ENCODE measurements around the gene SSX2IP. TPM values are rescaled to one million over a fixed set of nuclear protein-coding genes. Genes with fewer than 3 reads are reported as not detected.

Gene SSX2IP
- total and polyA plus RNA-seq, 2 donors from 2014 or later: 12.1 to 18.2 TPM

GRCh38 chr1:84736944-84737343 lies 46.7 kb upstream of the SSX2IP start:
- H3K4me3 ChIP-seq (ENCODE audit: low read length in 3 of 3): no peak overlapping the region
- DNase-seq: no peak
- intact Hi-C loops (cut with DNase I): no loop called here
- no peak overlapping the region for H3K9ac ChIP-seq (ENCODE audit: low read length in 3 of 3)
- H3K27ac ChIP-seq (ENCODE audit: low read depth in 2 of 2, low read length in 2 of 2): no peak overlapping the region
- no peaks in the 10 kb centered on the region for H3K4me1 ChIP-seq (ENCODE audit: control insufficient read depth in 2 of 3, insufficient read depth in 2 of 3, low read depth in 1 of 3, low read length in 3 of 3)
- no peaks in the 10 kb centered on the region for H3K36me3 ChIP-seq (ENCODE audit: control insufficient read depth in 2 of 3, insufficient read depth in 3 of 3, low read length in 3 of 3)
- FAIRE-seq: no peak
- H3K27me3 ChIP-seq (ENCODE audit: control insufficient read depth, insufficient read depth, low read length): no peaks in the 10 kb centered on the region
- no peak for TF ChIP-seq CTCF (IDR thresholded peaks at IDR 0.05; ENCODE audit: borderline replicate concordance, extremely low read depth, insufficient read depth)
- H3K9me3 ChIP-seq (ENCODE audit: control insufficient read depth in 2 of 3, insufficient read depth in 1 of 3, low read length in 3 of 3): no peaks in the 10 kb centered on the region

- no peak for DNase-seq
- Histone ChIP-seq H3K36me3 (ENCODE audit: control insufficient read depth in 2 of 3, insufficient read depth in 3 of 3, low read length in 3 of 3) (no peaks in the 10 kb centered on the region), H3K9me3 (ENCODE audit: control insufficient read depth in 2 of 3, insufficient read depth in 1 of 3, low read length in 3 of 3) (no peaks in the 10 kb centered on the region), H3K27ac (ENCODE audit: low read depth in 2 of 2, low read length in 2 of 2) (no peak overlapping the region), H3K4me3 (ENCODE audit: low read length in 3 of 3) (no peak overlapping the region), H3K27me3 (ENCODE audit: control insufficient read depth, insufficient read depth, low read length) (no peaks in the 10 kb centered on the region), H3K9ac (ENCODE audit: low read length in 3 of 3) (no peak overlapping the region), H3K4me1 (ENCODE audit: control insufficient read depth in 2 of 3, insufficient read depth in 2 of 3, low read depth in 1 of 3, low read length in 3 of 3) (no peaks in the 10 kb centered on the region)
- intact Hi-C loops (cut with DNase I): no loop called here
- no peak for TF ChIP-seq CTCF (IDR thresholded peaks at IDR 0.05; ENCODE audit: borderline replicate concordance, extremely low read depth, insufficient read depth)
- FAIRE-seq: no peak
Measured at GRCh38 chr1:84736445-84736844, 46.2 kb upstream of the SSX2IP start.

GRCh38 chr1:84735483-84735882 lies 45.2 kb upstream of the SSX2IP start:
- no peaks in the 10 kb centered on the region for H3K9me3 ChIP-seq (ENCODE audit: control insufficient read depth in 2 of 3, insufficient read depth in 1 of 3, low read length in 3 of 3)
- H3K27me3 ChIP-seq (ENCODE audit: control insufficient read depth, insufficient read depth, low read length): no peaks in the 10 kb centered on the region
- H3K9ac ChIP-seq (ENCODE audit: low read length in 3 of 3): no peak overlapping the region
- no peak for DNase-seq
- H3K4me3 ChIP-seq (ENCODE audit: low read length in 3 of 3): no peak overlapping the region
- intact Hi-C loops (cut with DNase I): no loop called here
- TF ChIP-seq CTCF (IDR thresholded peaks at IDR 0.05; ENCODE audit: borderline replicate concordance, extremely low read depth, insufficient read depth): no peak
- no peak overlapping the region for H3K27ac ChIP-seq (ENCODE audit: low read depth in 2 of 2, low read length in 2 of 2)
- H3K36me3 ChIP-seq (ENCODE audit: control insufficient read depth in 2 of 3, insufficient read depth in 3 of 3, low read length in 3 of 3): no peaks in the 10 kb centered on the region
- H3K4me1 ChIP-seq (ENCODE audit: control insufficient read depth in 2 of 3, insufficient read depth in 2 of 3, low read depth in 1 of 3, low read length in 3 of 3): no peaks in the 10 kb centered on the region
- FAIRE-seq: no peak

GRCh38 chr1:84732520-84732919 lies 42.3 kb upstream of the SSX2IP start:
- H3K4me1 ChIP-seq (ENCODE audit: control insufficient read depth in 2 of 3, insufficient read depth in 2 of 3, low read depth in 1 of 3, low read length in 3 of 3): no peaks in the 10 kb centered on the region
- FAIRE-seq: no peak
- no peak for DNase-seq
- intact Hi-C loops (cut with DNase I): no loop called here
- H3K36me3 ChIP-seq (ENCODE audit: control insufficient read depth in 2 of 3, insufficient read depth in 3 of 3, low read length in 3 of 3): no peaks in the 10 kb centered on the region
- H3K9ac ChIP-seq (ENCODE audit: low read length in 3 of 3): no peak overlapping the region
- no peak for TF ChIP-seq CTCF (IDR thresholded peaks at IDR 0.05; ENCODE audit: borderline replicate concordance, extremely low read depth, insufficient read depth)
- H3K27ac ChIP-seq (ENCODE audit: low read depth in 2 of 2, low read length in 2 of 2): no peak overlapping the region
- H3K27me3 ChIP-seq (ENCODE audit: control insufficient read depth, insufficient read depth, low read length): no peaks in the 10 kb centered on the region
- H3K9me3 ChIP-seq (ENCODE audit: control insufficient read depth in 2 of 3, insufficient read depth in 1 of 3, low read length in 3 of 3): no peaks in the 10 kb centered on the region
- H3K4me3 ChIP-seq (ENCODE audit: low read length in 3 of 3): no peak overlapping the region
